NCI-H82 treated with DMSO at 0.1 percent for 48 hours (cell line): ENCODE results near the gene IFT122.
A peak's percentile ranks its signal among the peaks of the same experiment; 100 is the strongest.
"Not testable (repeated sequence)": the region's sequence is repeated elsewhere in the genome, so short reads cannot be mapped to it uniquely, and the experiment has no call there.

Experiments used
- DNase-seq: peaks from one replicate; lab custom pipeline; 2025; ENCODE audit not compliant: unreplicated experiment; lab: John Stamatoyannopoulos, UW

Gene IFT122

GRCh38 chr3:129439817-129440617 lies at the start of gene IFT122, which contains the start of gene MBD4:
Gene IFT122, plus strand, starts transcription at chr3:129440224. Its CDS starts 107 bp downstream, at chr3:129440331.
Gene MBD4, minus strand, starts transcription at chr3:129439948. Its CDS starts 115 bp downstream, at chr3:129439833.
- DNase-seq, result peak; percentile 99

- not testable (repeated sequence) for DNase-seq
Observed at GRCh38 chr3:129391583-129391982, 48.4 kb upstream of the IFT122 start.

GRCh38 chr3:129392106-129392887 lies 47.7 kb upstream of the IFT122 start:
- DNase-seq, result not testable (repeated sequence)

- DNase-seq, result no peak
Observed at GRCh38 chr3:129393271-129393670, 46.8 kb upstream of the IFT122 start.

- DNase-seq, result not testable (repeated sequence)
Observed at GRCh38 chr3:129393760-129394564, 46.1 kb upstream of the IFT122 start.

- DNase-seq, result peak; percentile 39
Observed at GRCh38 chr3:129398803-129399144, 41.2 kb upstream of the IFT122 start.

- DNase-seq, result peak; percentile 98
Observed at GRCh38 chr3:129399145-129399894, 40.7 kb upstream of the IFT122 start.

- no peak for DNase-seq
Observed at GRCh38 chr3:129399895-129400357, 40.1 kb upstream of the IFT122 start.

GRCh38 chr3:129402210-129402609 lies 37.8 kb upstream of the IFT122 start:
- no peak for DNase-seq

GRCh38 chr3:129402616-129403015 lies 37.4 kb upstream of the IFT122 start:
- no peak for DNase-seq

- no peak for DNase-seq
Observed at GRCh38 chr3:129403450-129403849, 36.6 kb upstream of the IFT122 start.

GRCh38 chr3:129404130-129404529 lies 35.9 kb upstream of the IFT122 start:
- DNase-seq, result no peak

GRCh38 chr3:129404610-129405009 lies 35.4 kb upstream of the IFT122 start:
- no peak for DNase-seq

GRCh38 chr3:129409541-129409940 lies 30.5 kb upstream of the IFT122 start:
- no peak for DNase-seq

GRCh38 chr3:129410971-129411370 lies 29.1 kb upstream of the IFT122 start:
- DNase-seq, result no peak

GRCh38 chr3:129412542-129413198 lies 27.4 kb upstream of the IFT122 start:
- no peak for DNase-seq

GRCh38 chr3:129413238-129413637 lies 26.8 kb upstream of the IFT122 start:
- not testable (repeated sequence) for DNase-seq

- no peak for DNase-seq
Observed at GRCh38 chr3:129413687-129414506, 26.1 kb upstream of the IFT122 start.

- DNase-seq, result no peak
Observed at GRCh38 chr3:129415378-129415777, 24.6 kb upstream of the IFT122 start.
